Activated CD4-positive, alpha-beta T cell treated with anti-CD3 and anti-CD28 coated beads, Interleukin-2, amount 50 U/mL, for 48 hours (primary cell): ENCODE measurements around the gene FAM90A1.
"Not testable (repeated sequence)": the region's sequence is repeated elsewhere in the genome, so short reads cannot be mapped to it uniquely, and the experiment has no call there.

Experiments
- DNase-seq, 2 experiments: peaks; one replicate each; pipeline ENCODE4 v3.0.0-alpha.2; 2020

FAM90A1 gene

GRCh38 chr12:8233300-8233855 lies 6.0 kb upstream of the FAM90A1 start:
- not testable (repeated sequence) for DNase-seq

- DNase-seq = peak; percentile 78 to 84
Observed at GRCh38 chr12:8231666-8232608, 4.5 kb upstream of the FAM90A1 start.

- not testable (repeated sequence) for DNase-seq
Observed at GRCh38 chr12:8231049-8231448, 3.6 kb upstream of the FAM90A1 start.

GRCh38 chr12:8229486-8229885 lies 2.1 kb upstream of the FAM90A1 start:
- not testable (repeated sequence) for DNase-seq

GRCh38 chr12:8228607-8229006 lies 1.2 kb upstream of the FAM90A1 start:
- DNase-seq = not testable (repeated sequence)

- not testable (repeated sequence) for DNase-seq
Observed at GRCh38 chr12:8227732-8228077, 287 bp upstream of the FAM90A1 start.

GRCh38 chr12:8226355-8226754 lies 1.1 kb downstream of the FAM90A1 start:
- no peak for DNase-seq

- DNase-seq = not testable (repeated sequence)
Observed at GRCh38 chr12:8224782-8225181, 2.6 kb downstream of the FAM90A1 start.

GRCh38 chr12:8223646-8224045 lies 3.8 kb downstream of the FAM90A1 start:
- DNase-seq = not testable (repeated sequence)

- DNase-seq = not testable (repeated sequence)
Observed at GRCh38 chr12:8222303-8222702, 5.1 kb downstream of the FAM90A1 start.

- DNase-seq = not testable (repeated sequence)
Observed at GRCh38 chr12:8221844-8222243, 5.6 kb downstream of the FAM90A1 start.

- DNase-seq = not testable (repeated sequence)
Observed at GRCh38 chr12:8221375-8221774, 6.0 kb downstream of the FAM90A1 start.

- not testable (repeated sequence) for DNase-seq
Observed at GRCh38 chr12:8218711-8219382, 8.6 kb downstream of the FAM90A1 start.

- DNase-seq = not testable (repeated sequence)
Observed at GRCh38 chr12:8197685-8198308, 29.6 kb downstream of the FAM90A1 start.

- DNase-seq = not testable (repeated sequence)
Observed at GRCh38 chr12:8188088-8188487, 39.3 kb downstream of the FAM90A1 start.

GRCh38 chr12:8184206-8184605 lies 43.2 kb downstream of the FAM90A1 start:
- DNase-seq = not testable (repeated sequence)

- DNase-seq = not testable (repeated sequence)
Observed at GRCh38 chr12:8183346-8183745, 44.1 kb downstream of the FAM90A1 start.

- not testable (repeated sequence) for DNase-seq
Observed at GRCh38 chr12:8182923-8183322, 44.5 kb downstream of the FAM90A1 start.

GRCh38 chr12:8181271-8181670 lies 46.1 kb downstream of the FAM90A1 start:
- not testable (repeated sequence) for DNase-seq

GRCh38 chr12:8179989-8180585 lies 47.3 kb downstream of the FAM90A1 start:
- peak; percentile 61 to 66 for DNase-seq

- not testable (repeated sequence) for DNase-seq
Observed at GRCh38 chr12:8172911-8173310, 54.5 kb downstream of the FAM90A1 start.
